Daoy (cell line): ENCODE results near the gene TLCD3A. TPM values are rescaled to one million over a fixed set of nuclear protein-coding genes. Genes with fewer than 3 reads are reported as not detected.
"Not testable (repeated sequence)": the region's sequence is repeated elsewhere in the genome, so short reads cannot be mapped to it uniquely, and the experiment has no call there.

Source experiments
- DNase-seq: peaks from one replicate; pipeline ENCODE4 v3.0.0-alpha.2; 2015; ENCODE audit warnings: low read depth
- total RNA-seq: library from RNA; depleted of rRNA; stranded (reverse); fragments of >200 nt; shearing (Covaris generic); gene quantifications from 2 replicates; pipeline ENCODE4 v1.2.3, GENCODE V29; 2014; rRNA removed

TLCD3A gene
- total RNA-seq, 1 experiment from 2014 or later, result 21.0 TPM

DNA sequence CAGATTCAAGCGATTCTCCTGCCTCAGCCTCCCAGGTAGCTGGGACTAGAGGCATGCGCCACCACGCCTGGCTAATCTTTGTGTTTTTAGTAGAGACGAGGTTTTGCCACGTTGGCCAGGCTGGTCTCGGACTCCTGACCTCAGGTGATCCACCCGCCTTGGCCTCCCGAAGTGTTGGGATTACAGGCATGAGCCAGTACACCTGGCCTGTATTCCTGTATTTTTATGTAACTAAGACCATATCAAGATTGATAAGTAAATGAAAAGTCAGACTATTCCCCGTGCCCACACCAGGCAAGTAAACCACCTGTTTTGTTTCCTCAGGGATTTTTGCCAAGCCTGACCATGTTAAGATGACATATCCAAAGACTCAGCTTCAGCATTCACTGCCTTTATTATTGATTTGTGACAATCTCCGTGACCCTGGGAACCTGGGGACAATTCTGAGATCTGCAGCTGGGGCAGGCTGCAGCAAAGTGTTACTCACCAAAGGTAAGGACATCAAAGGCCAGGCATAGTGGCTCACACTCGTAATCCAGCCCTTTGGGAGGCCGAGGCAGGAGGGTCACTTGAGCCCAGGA is 55.3 kb downstream of the TLCD3A start:
- DNase-seq, result no peak

- no peak for DNase-seq
Measured at GRCh38 chr17:788551-788950, 56.2 kb downstream of the TLCD3A start.

DNA sequence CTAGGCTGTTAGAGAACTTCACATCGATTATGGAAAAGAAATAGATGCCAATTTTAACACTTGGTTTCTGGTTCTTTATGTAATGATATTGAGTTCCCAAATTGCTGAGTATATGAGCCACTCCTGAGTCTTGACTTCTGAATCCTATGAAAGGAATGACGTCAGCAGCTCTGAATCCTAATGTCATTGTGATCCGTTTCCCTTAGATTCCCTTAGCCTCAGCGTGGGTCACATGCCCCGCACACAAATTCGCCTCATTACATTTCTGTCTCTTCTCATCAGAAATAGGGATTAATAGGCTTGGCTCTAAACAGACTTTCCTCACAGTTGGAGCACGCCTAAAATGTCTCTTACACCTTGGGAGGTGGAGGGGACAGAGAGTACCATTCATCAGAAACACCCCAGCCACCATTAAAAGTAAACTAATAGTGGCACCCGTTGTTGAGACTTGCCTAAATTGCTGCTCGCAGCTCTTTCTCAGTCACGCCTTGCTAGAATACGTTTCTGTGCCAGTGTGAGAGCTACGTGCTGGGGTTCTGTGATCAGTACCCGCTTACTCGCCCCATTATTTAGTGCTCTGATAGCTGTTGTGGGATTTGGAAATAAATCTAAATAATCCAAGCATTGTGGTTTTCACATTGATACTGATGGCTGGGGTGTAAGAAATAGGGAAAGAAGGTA is 56.9 kb downstream of the TLCD3A start:
- DNase-seq, result no peak

DNA sequence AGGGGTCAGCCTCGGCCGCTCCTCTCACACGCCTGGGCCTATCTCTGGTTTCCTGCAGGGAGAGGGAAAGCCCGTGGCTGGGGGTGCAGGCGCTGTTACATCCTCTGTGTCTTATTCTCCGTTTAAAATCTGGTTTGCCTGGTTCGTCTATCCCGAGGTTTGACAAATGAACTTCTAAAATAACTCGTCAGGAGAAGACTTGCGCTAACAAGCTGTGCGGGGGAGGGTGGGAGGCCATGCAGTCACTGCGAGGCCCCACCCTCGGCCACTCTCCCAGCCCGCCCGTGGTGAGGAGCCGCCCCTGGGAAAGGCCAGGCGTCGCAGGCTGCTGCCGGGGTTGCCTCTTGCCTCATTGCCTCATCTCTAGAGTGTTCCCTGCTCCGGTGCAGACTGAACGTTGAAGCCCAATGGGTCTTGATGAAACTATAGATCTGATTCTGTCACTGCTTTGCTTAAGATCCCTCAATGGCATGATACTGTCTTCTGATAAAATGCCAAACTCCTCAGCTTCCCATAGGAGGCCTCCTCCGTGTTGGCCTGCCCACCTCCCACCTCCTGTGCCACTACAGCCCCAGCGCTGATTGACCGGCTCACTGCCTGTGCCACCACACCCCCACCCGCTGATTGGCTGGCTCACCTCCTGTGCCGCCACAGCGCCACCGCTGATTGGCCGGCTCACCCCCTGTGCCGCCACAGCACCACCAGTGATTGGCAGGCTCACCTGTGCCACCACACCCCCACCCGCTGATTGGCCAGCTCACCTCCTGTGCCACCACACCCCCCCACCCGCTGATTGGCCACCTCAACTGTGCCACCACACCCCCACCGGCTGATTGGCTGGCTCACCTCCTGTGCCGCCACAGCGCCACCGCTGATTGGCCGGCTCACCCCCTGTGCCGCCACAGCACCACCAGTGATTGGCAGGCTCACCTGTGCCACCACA is 57.8 kb downstream of the TLCD3A start:
- not testable (repeated sequence) for DNase-seq

GRCh38 chr17:790874-791247 is 58.5 kb downstream of the TLCD3A start:
- not testable (repeated sequence) for DNase-seq

GRCh38 chr17:791829-792228 is 59.4 kb downstream of the TLCD3A start:
- no peak for DNase-seq

GRCh38 chr17:792277-792676 is 59.9 kb downstream of the TLCD3A start:
- no peak for DNase-seq

Other genes with a start within 250 kb of the TLCD3A start
- 12.2 and 15.7 TPM in 2 replicates for gene VPS53, start 17.8 kb upstream of the TLCD3A start, total RNA-seq
- gene GEMIN4, start 19.7 kb downstream of the TLCD3A start, total RNA-seq, result 10.7 and 14.3 TPM in 2 replicates
- 81.6 and 96.4 TPM in 2 replicates for gene GLOD4, start 49.7 kb downstream of the TLCD3A start, total RNA-seq
- 31.9 and 35.0 TPM in 2 replicates for gene MRM3, start 49.8 kb downstream of the TLCD3A start, total RNA-seq
- 45.9 and 60.5 TPM in 2 replicates for gene NXN, start 247.2 kb downstream of the TLCD3A start, total RNA-seq